ENCODE measurements around the gene ERMP1. TPM values are rescaled to one million over a fixed set of nuclear protein-coding genes. Genes with fewer than 3 reads are reported as not detected.

Gene ERMP1
- total and polyA plus RNA-seq, 4 donors: 3.1 to 21.5 (median 13.0) TPM

- WGBS, 2 donors: 86 to 96% methylated on average over 3 of the region's 3 CpGs
- H3K9me3 ChIP-seq (ENCODE audit: control insufficient read depth in 4 of 4, insufficient read depth in 3 of 4, low read length in 3 of 4): no peaks in the 10 kb centered on the region
- H3K27ac ChIP-seq (ENCODE audit: low read depth in 1 of 2, low read length in 1 of 2): no peak overlapping the region
- H3K4me3 ChIP-seq: no peak overlapping the region
- ATAC-seq (ENCODE audit: insufficient read depth, low FRiP score) (no peak), DNase-seq (no peak)
- no peaks in the 10 kb centered on the region for H3K27me3 ChIP-seq (ENCODE audit: control insufficient read depth in 3 of 3, insufficient read depth in 3 of 3, low read length in 2 of 3)
- H3K9ac ChIP-seq (ENCODE audit: insufficient read depth in 1 of 2, low read length in 2 of 2): no peak overlapping the region
- no peak for TF ChIP-seq CTCF (IDR thresholded peaks at IDR 0.05; ENCODE audit: control extremely low read depth, extremely low read depth)
- no peaks in the 10 kb centered on the region for H3K4me1 ChIP-seq (ENCODE audit: control insufficient read depth in 5 of 5, insufficient read depth in 5 of 5, low read length in 5 of 5)
- H3K36me3 ChIP-seq (ENCODE audit: control insufficient read depth in 4 of 4, insufficient read depth in 4 of 4, low read length in 4 of 4): peaks cover 0 to 11% (median 6%) of the 10 kb centered on the region in 4 donors
Observed at GRCh38 chr9:5813824-5814223, 19.1 kb downstream of the ERMP1 start.

- Histone ChIP-seq H3K9me3 (ENCODE audit: control insufficient read depth in 4 of 4, insufficient read depth in 3 of 4, low read length in 3 of 4) (no peaks in the 10 kb centered on the region), H3K4me1 (ENCODE audit: control insufficient read depth in 5 of 5, insufficient read depth in 5 of 5, low read length in 5 of 5) (no peaks in the 10 kb centered on the region), H3K36me3 (ENCODE audit: control insufficient read depth in 4 of 4, insufficient read depth in 4 of 4, low read length in 4 of 4) (peaks cover 0 to 11% (median 6%) of the 10 kb centered on the region in 4 donors), H3K4me3 (no peak overlapping the region), H3K9ac (ENCODE audit: insufficient read depth in 1 of 2, low read length in 2 of 2) (no peak overlapping the region), H3K27ac (ENCODE audit: low read depth in 1 of 2, low read length in 1 of 2) (no peak overlapping the region), H3K27me3 (ENCODE audit: control insufficient read depth in 3 of 3, insufficient read depth in 3 of 3, low read length in 2 of 3) (no peaks in the 10 kb centered on the region)
- ATAC-seq (ENCODE audit: insufficient read depth, low FRiP score): no peak
- DNase-seq: no peak
- WGBS, 2 donors: 91 to 97% methylated on average over 1 of the region's 1 CpG
- TF ChIP-seq CTCF (IDR thresholded peaks at IDR 0.05; ENCODE audit: control extremely low read depth, extremely low read depth): no peak
Observed at GRCh38 chr9:5811751-5812150, 21.2 kb downstream of the ERMP1 start.

GRCh38 chr9:5805478-5805877, 27.4 kb downstream of the ERMP1 start:
- no peak overlapping the region for H3K4me3 ChIP-seq
- DNase-seq: no peak
- peaks cover 0 to 14% (median 3%) of the 10 kb centered on the region in 4 donors for H3K36me3 ChIP-seq (ENCODE audit: control insufficient read depth in 4 of 4, insufficient read depth in 4 of 4, low read length in 4 of 4)
- H3K9me3 ChIP-seq (ENCODE audit: control insufficient read depth in 4 of 4, insufficient read depth in 3 of 4, low read length in 3 of 4): no peaks in the 10 kb centered on the region
- H3K9ac ChIP-seq (ENCODE audit: insufficient read depth in 1 of 2, low read length in 2 of 2): no peak overlapping the region
- no peak for ATAC-seq (ENCODE audit: insufficient read depth, low FRiP score)
- no peak for TF ChIP-seq CTCF (IDR thresholded peaks at IDR 0.05; ENCODE audit: control extremely low read depth, extremely low read depth)
- 90 to 91% methylated on average over 3 of the region's 3 CpGs for WGBS, 2 donors
- peaks cover 0 to 3% (median 0%) of the 10 kb centered on the region in 5 donors for H3K4me1 ChIP-seq (ENCODE audit: control insufficient read depth in 5 of 5, insufficient read depth in 5 of 5, low read length in 5 of 5)
- H3K27ac ChIP-seq (ENCODE audit: low read depth in 1 of 2, low read length in 1 of 2): no peak overlapping the region
- no peaks in the 10 kb centered on the region for H3K27me3 ChIP-seq (ENCODE audit: control insufficient read depth in 3 of 3, insufficient read depth in 3 of 3, low read length in 2 of 3)

DNA sequence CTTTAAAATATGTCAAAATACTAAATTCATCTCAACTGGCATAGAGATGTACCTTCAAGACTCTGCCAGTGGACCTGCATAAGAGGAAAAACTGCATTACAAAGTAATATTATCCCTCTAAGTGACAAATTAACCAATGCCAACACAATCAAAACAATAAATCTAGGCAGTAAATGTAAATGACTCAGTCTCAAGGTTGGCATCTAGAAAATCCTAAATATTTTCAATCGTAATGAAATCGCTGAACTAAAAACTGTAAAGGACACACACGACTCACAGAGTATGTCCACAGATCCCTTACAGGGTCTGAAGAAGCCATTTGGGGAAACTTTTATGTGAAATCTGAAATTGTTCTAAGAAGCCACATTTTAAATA, 31.2 kb downstream of the ERMP1 start:
- H3K4me1 ChIP-seq (ENCODE audit: control insufficient read depth in 5 of 5, insufficient read depth in 5 of 5, low read length in 5 of 5): peaks cover 0 to 3% (median 0%) of the 10 kb centered on the region in 5 donors
- 90 to 91% methylated on average over 3 of the region's 3 CpGs for WGBS, 2 donors
- H3K9me3 ChIP-seq (ENCODE audit: control insufficient read depth in 4 of 4, insufficient read depth in 3 of 4, low read length in 3 of 4): no peaks in the 10 kb centered on the region
- peaks cover 0 to 9% (median 5%) of the 10 kb centered on the region in 4 donors for H3K36me3 ChIP-seq (ENCODE audit: control insufficient read depth in 4 of 4, insufficient read depth in 4 of 4, low read length in 4 of 4)
- H3K27ac ChIP-seq (ENCODE audit: low read depth in 1 of 2, low read length in 1 of 2): no peak overlapping the region
- no peak for TF ChIP-seq CTCF (IDR thresholded peaks at IDR 0.05; ENCODE audit: control extremely low read depth, extremely low read depth)
- no peak for DNase-seq
- H3K27me3 ChIP-seq (ENCODE audit: control insufficient read depth in 3 of 3, insufficient read depth in 3 of 3, low read length in 2 of 3): no peaks in the 10 kb centered on the region
- ATAC-seq (ENCODE audit: insufficient read depth, low FRiP score): no peak
- H3K9ac ChIP-seq (ENCODE audit: insufficient read depth in 1 of 2, low read length in 2 of 2): no peak overlapping the region
- H3K4me3 ChIP-seq: no peak overlapping the region
